ENCODE data around the gene TNFRSF12A.

- TF ChIP-seq POLR2A (IDR thresholded peaks at IDR 0.05; ENCODE audit: low read length) (peak; percentile 29), GATA1 (IDR thresholded peaks at IDR 0.05; ENCODE audit: low read depth, low read length) (no peak)
Observed at GRCh38 chr16:3007059-3007956, 12.9 kb upstream of the TNFRSF12A start.
